Nephron progenitor cell (in vitro differentiated cells): ENCODE results near the gene IRS1.

Experiments used
- DNase-seq: peaks from one replicate; pipeline ENCODE4 v3.0.0; 2021
- H3K27ac Mint-ChIP-seq: 2 replicates; pipeline ENCODE4 v1.8.0; 2021; ENCODE audit warnings: mild to moderate bottlenecking, moderate library complexity, mixed read lengths
- H3K27me3 Mint-ChIP-seq: 2 replicates; pipeline ENCODE4 v1.8.0; 2021; ENCODE audit warnings: mild to moderate bottlenecking, low read depth, mixed read lengths; ENCODE audit not compliant: poor library complexity
- H3K36me3 Mint-ChIP-seq: 2 replicates; pipeline ENCODE4 v1.8.0; 2021; ENCODE audit warnings: low read depth, mixed read lengths
- H3K4me1 Mint-ChIP-seq: 2 replicates; pipeline ENCODE4 v1.8.0; 2021; ENCODE audit warnings: mixed read lengths
- H3K4me3 Mint-ChIP-seq: 2 replicates; pipeline ENCODE4 v1.8.0; 2021; ENCODE audit warnings: mild to moderate bottlenecking, moderate library complexity, mixed read lengths
- H3K9me3 Mint-ChIP-seq: 2 replicates; pipeline ENCODE4 v1.8.0; 2021; ENCODE audit warnings: mild to moderate bottlenecking, moderate library complexity, mixed read lengths
- CTCF ChIP-seq: fragments of 200-600 bp; sonication (generic); IDR thresholded peaks from 2 replicates; pipeline ENCODE4 v1.5.0; 2021; ENCODE audit warnings: antibody characterized with exemption

IRS1 gene

DNA sequence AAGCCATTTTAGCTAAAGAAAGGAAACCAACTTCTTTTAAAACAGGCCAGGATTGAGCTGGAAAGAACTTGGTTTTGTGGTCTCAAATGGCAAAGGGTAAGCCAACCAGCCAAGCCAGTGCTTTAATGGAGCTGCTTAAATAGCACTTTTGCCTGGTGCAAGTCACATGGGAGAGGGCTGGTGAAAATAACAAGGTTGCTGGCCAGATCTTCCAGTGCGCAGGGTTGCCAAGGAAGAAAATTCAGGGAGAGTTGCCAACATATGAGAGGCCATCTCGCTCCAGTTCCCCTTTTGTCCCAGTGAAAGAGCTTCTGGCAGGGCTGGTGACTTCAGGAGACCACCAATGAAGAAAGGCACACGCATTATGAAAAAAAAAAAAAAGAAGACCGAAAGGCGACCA, 57.3 kb downstream of the IRS1 start:
- peaks cover 3% of the 10 kb centered on the region for H3K9me3 Mint-ChIP-seq
- H3K36me3 Mint-ChIP-seq = peaks cover 18% of the 10 kb centered on the region
- H3K27ac Mint-ChIP-seq = peak overlapping the region; percentile 36
- TF ChIP-seq CTCF = no peak
- H3K4me1 Mint-ChIP-seq = peaks cover 5% of the 10 kb centered on the region
- DNase-seq = no peak
- no peaks in the 10 kb centered on the region for H3K27me3 Mint-ChIP-seq
- no peak overlapping the region for H3K4me3 Mint-ChIP-seq

- DNase-seq = no peak
- Mint-ChIP-seq H3K9me3 (no peaks in the 10 kb centered on the region), H3K27me3 (no peaks in the 10 kb centered on the region), H3K4me1 (no peaks in the 10 kb centered on the region), H3K36me3 (peaks cover 24% of the 10 kb centered on the region), H3K27ac (no peak overlapping the region), H3K4me3 (no peak overlapping the region)
- TF ChIP-seq CTCF = no peak
Observed at GRCh38 chr2:226740039-226740648, 59.5 kb downstream of the IRS1 start.

GRCh38 chr2:226739545-226740030, 60.0 kb downstream of the IRS1 start:
- no peak for TF ChIP-seq CTCF

DNA sequence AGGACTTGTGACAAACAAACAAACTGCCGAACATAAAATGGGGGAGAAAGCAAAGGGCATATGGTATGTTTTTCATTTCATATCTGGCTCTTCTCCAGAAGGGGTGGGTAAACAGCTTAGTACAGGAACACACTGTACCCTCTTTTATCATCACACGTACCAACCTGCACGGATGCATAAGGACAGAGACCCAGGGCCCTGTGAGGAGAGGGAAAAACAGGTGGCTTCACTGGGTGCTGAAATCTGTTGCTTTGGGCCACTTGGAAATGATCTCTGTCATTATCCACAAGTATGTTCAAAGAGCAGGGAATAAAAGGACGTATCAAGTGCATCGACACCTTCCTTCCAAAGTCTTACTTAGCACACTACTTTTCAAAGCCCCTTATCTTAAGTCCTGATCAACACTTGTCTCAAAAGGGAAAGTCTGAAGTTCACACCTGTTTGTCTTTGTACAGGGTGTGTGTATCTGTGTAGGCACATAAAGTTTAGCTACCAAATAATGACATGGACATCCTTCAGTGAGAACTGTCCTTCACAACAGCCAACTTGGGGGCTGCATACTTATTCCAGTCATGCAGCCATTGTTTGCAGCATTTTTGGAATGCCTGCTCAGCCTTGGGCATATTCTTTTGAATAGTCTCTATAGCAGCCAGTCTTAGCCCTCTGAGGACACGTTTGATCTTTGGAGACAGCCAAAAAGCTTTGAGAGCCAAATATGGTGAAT, 60.6 kb downstream of the IRS1 start:
- peaks cover 24% of the 10 kb centered on the region for H3K36me3 Mint-ChIP-seq
- H3K27me3 Mint-ChIP-seq = no peaks in the 10 kb centered on the region

More at GRCh38 chr2:226739545-226740030, 60.0 kb downstream of the IRS1 start:
- DNase-seq = no peak
- Mint-ChIP-seq H3K9me3 (no peaks in the 10 kb centered on the region), H3K4me1 (no peaks in the 10 kb centered on the region), H3K36me3 (peaks cover 24% of the 10 kb centered on the region), H3K27me3 (no peaks in the 10 kb centered on the region), H3K27ac (no peak overlapping the region), H3K4me3 (no peak overlapping the region)

GRCh38 chr2:226738191-226738820, 61.3 kb downstream of the IRS1 start:
- H3K27me3 Mint-ChIP-seq = no peaks in the 10 kb centered on the region
- H3K27ac Mint-ChIP-seq = no peak overlapping the region
- no peak for DNase-seq
- peaks cover 24% of the 10 kb centered on the region for H3K36me3 Mint-ChIP-seq
- no peak for TF ChIP-seq CTCF
- no peaks in the 10 kb centered on the region for H3K4me1 Mint-ChIP-seq
- no peaks in the 10 kb centered on the region for H3K9me3 Mint-ChIP-seq
- no peak overlapping the region for H3K4me3 Mint-ChIP-seq

More for the DNA sequence above, 60.6 kb downstream of the IRS1 start:
- no peak for TF ChIP-seq CTCF
- no peaks in the 10 kb centered on the region for H3K4me1 Mint-ChIP-seq
- H3K27ac Mint-ChIP-seq = no peak overlapping the region
- no peak for DNase-seq
- no peak overlapping the region for H3K4me3 Mint-ChIP-seq
- no peaks in the 10 kb centered on the region for H3K9me3 Mint-ChIP-seq
